ENCODE measurements around the gene NFX1.
A peak's percentile ranks its signal among the peaks of the same experiment; 100 is the strongest.

The NFX1 gene

DNA sequence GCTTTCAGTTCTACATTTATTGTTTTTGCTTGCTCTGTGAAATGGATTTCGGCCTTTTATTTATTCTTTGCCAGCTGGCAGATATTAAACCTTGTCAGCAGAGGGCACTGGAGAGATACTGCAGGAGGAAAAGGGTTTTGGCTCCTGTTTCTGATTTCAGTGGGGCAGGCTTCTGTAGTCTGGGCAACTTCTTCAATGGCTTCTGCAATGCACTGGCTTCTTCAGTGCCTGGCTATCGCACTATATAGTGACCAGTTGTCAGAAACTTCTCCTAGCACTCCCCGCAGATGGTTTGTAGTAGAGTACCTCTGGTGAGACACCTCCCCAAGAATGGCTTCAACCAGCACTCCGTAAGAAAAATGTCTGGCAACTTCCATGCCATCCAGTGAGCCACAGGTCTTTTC is 3.2 kb upstream of the NFX1 start:
- ChIA-PET CTCF (interaction anchor here (0.6 to 2.2 kb wide), 25 partner anchors 9 to 741 kb away, joined by 3 to 18 read pairs (median 5); no protein-coding TSS in a partner anchor), POLR2A (no interaction called here)
- Histone ChIP-seq H3K9me3 (ENCODE audit: control insufficient read depth, insufficient read depth, low read depth, low read length) (no peaks in the 10 kb centered on the region), H3K27ac (ENCODE audit: extremely low read depth, low read depth, low read length) (no peak overlapping the region), H3K4me3 (ENCODE audit: low read depth, low read length) (no peak overlapping the region), H3K36me3 (ENCODE audit: control insufficient read depth in 2 of 2, insufficient read depth in 1 of 2, low read length in 2 of 2) (peaks cover 0 to 26% of the 10 kb centered on the region in 2 experiments; a peak in 2 of 3 replicates), H3K4me1 (ENCODE audit: control insufficient read depth, insufficient read depth, low read length) (no peaks in the 10 kb centered on the region)
- TF ChIP-seq ZEB2 (tag by site-specific recombination; IDR thresholded peaks at IDR 0.05) (no peak), ZBTB20 (tag by site-specific recombination; IDR thresholded peaks at IDR 0.05) (no peak), SALL2 (tag by site-specific recombination; IDR thresholded peaks at IDR 0.05; ENCODE audit: borderline replicate concordance) (no peak), ELK4 (IDR thresholded peaks at IDR 0.05; ENCODE audit: borderline replicate concordance, low read depth, low read length) (no peak), ZNF350 (tag by site-specific recombination; IDR thresholded peaks at IDR 0.05) (no peak), PATZ1 (tag by site-specific recombination; IDR thresholded peaks at IDR 0.05) (no peak), SCRT2 (tag by site-specific recombination; IDR thresholded peaks at IDR 0.05) (0 out of 2 replicates have a peak, but pooled peaks have one; percentile 32), ZNF791 (tag by site-specific recombination; IDR thresholded peaks at IDR 0.05) (no peak), KLF8 (tag by site-specific recombination; IDR thresholded peaks at IDR 0.05) (no peak), ZNF266 (tag by site-specific recombination; IDR thresholded peaks at IDR 0.05; ENCODE audit: low read depth) (no peak), ATF2 (tag by site-specific recombination; IDR thresholded peaks at IDR 0.05; ENCODE audit: low read depth) (no peak), INSM2 (tag by site-specific recombination; IDR thresholded peaks at IDR 0.05) (no peak), ZNF544 (tag by site-specific recombination; IDR thresholded peaks at IDR 0.05) (no peak), ZNF747 (tag by site-specific recombination; IDR thresholded peaks at IDR 0.05) (no peak), ZNF629 (tag by site-specific recombination; IDR thresholded peaks at IDR 0.05) (no peak), ZNF449 (tag by site-specific recombination; IDR thresholded peaks at IDR 0.05) (no peak), MYNN (tag by site-specific recombination; IDR thresholded peaks at IDR 0.05; ENCODE audit: borderline replicate concordance) (no peak), ZNF530 (tag by site-specific recombination; IDR thresholded peaks at IDR 0.05; ENCODE audit: low read depth) (no peak), SP7 (tag by site-specific recombination; IDR thresholded peaks at IDR 0.05) (no peak), ZNF175 (tag by site-specific recombination; IDR thresholded peaks at IDR 0.05) (no peak), ZNF654 (tag by site-specific recombination; IDR thresholded peaks at IDR 0.05; ENCODE audit: low read depth) (peak; percentile 70)
- TF ChIP-seq, protein P1, sequence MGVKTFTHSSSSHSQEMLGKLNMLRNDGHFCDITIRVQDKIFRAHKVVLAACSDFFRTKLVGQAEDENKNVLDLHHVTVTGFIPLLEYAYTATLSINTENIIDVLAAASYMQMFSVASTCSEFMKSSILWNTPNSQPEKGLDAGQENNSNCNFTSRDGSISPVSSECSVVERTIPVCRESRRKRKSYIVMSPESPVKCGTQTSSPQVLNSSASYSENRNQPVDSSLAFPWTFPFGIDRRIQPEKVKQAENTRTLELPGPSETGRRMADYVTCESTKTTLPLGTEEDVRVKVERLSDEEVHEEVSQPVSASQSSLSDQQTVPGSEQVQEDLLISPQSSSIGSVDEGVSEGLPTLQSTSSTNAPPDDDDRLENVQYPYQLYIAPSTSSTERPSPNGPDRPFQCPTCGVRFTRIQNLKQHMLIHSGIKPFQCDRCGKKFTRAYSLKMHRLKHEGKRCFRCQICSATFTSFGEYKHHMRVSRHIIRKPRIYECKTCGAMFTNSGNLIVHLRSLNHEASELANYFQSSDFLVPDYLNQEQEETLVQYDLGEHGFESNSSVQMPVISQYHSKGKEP (tag by site-specific recombination; IDR thresholded peaks at IDR 0.05): no peak
- TF ChIP-seq, protein P2, sequence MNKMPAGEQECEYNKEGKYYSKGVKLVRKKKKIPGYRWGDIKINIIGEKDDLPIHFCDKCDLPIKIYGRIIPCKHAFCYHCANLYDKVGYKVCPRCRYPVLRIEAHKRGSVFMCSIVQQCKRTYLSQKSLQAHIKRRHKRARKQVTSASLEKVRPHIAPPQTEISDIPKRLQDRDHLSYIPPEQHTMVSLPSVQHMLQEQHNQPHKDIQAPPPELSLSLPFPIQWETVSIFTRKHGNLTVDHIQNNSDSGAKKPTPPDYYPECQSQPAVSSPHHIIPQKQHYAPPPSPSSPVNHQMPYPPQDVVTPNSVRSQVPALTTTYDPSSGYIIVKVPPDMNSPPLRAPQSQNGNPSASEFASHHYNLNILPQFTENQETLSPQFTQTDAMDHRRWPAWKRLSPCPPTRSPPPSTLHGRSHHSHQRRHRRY (tag by site-specific recombination; IDR thresholded peaks at IDR 0.05): no peak
- TF ChIP-seq, protein P3, sequence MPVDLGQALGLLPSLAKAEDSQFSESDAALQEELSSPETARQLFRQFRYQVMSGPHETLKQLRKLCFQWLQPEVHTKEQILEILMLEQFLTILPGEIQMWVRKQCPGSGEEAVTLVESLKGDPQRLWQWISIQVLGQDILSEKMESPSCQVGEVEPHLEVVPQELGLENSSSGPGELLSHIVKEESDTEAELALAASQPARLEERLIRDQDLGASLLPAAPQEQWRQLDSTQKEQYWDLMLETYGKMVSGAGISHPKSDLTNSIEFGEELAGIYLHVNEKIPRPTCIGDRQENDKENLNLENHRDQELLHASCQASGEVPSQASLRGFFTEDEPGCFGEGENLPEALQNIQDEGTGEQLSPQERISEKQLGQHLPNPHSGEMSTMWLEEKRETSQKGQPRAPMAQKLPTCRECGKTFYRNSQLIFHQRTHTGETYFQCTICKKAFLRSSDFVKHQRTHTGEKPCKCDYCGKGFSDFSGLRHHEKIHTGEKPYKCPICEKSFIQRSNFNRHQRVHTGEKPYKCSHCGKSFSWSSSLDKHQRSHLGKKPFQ (tag by site-specific recombination; IDR thresholded peaks at IDR 0.05): no peak
- TF ChIP-seq, protein P4, sequence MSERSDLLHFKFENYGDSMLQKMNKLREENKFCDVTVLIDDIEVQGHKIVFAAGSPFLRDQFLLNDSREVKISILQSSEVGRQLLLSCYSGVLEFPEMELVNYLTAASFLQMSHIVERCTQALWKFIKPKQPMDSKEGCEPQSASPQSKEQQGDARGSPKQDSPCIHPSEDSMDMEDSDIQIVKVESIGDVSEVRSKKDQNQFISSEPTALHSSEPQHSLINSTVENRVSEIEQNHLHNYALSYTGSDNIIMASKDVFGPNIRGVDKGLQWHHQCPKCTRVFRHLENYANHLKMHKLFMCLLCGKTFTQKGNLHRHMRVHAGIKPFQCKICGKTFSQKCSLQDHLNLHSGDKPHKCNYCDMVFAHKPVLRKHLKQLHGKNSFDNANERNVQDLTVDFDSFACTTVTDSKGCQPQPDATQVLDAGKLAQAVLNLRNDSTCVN (tag by site-specific recombination; optimal IDR thresholded peaks at IDR 0.05): no peak
